NB4 (cell line): Measurements from ENCODE around the gene GKN2.

Experiments
- DNase-seq: peaks from one replicate; pipeline ENCODE4 v3.0.0; 2010; ENCODE audit warnings: low read depth
- H3K4me3 ChIP-seq: one replicate; pipeline ENCODE4 v1.5.1; 2011; ENCODE audit warnings: mild to moderate bottlenecking, low read depth, low read length, moderate library complexity
- CTCF ChIP-seq: IDR thresholded peaks from one replicate; pipeline ENCODE4 v1.5.1; 2012; ENCODE audit warnings: low read depth, low read length
- MYC ChIP-seq: IDR thresholded peaks from 2 replicates; pipeline ENCODE4 v1.6.1; 2011; ENCODE audit warnings: low read depth, low read length
- POLR2A ChIP-seq: IDR thresholded peaks from 2 replicates; pipeline ENCODE4 v1.6.1; 2011; ENCODE audit warnings: mild to moderate bottlenecking; ENCODE audit not compliant: insufficient read length; ENCODE audit errors: extremely low read depth
- TF ChIP-seq, protein P1 (sequence below): IDR thresholded peaks from 2 replicates; pipeline ENCODE4 v1.6.1; 2011; ENCODE audit warnings: low read depth, low read length

The GKN2 gene

DNA sequence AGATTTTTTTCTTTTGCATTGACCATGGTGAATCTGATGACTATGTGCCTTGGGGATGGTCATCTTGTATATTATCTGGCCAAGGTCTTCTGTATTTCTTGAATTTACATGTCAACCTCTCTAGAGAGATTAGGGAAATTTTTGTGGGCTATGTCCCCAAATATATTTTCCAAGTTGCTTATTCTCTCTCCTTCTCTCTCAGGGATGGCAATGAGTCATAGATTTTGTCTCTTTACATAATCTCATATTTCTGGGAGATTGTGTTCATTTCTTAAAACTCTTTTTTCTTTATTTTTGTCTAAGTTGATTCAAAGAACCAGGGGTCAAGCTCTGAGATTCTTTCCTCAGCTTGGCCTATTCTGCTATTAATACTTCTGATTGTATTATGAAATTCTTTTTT is 9.9 kb downstream of the GKN2 start:
- TF ChIP-seq, protein P1, sequence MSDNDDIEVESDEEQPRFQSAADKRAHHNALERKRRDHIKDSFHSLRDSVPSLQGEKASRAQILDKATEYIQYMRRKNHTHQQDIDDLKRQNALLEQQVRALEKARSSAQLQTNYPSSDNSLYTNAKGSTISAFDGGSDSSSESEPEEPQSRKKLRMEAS: no peak
- TF ChIP-seq CTCF (no peak), POLR2A (no peak)
- no peak for DNase-seq
- no peak overlapping the region for H3K4me3 ChIP-seq

DNA sequence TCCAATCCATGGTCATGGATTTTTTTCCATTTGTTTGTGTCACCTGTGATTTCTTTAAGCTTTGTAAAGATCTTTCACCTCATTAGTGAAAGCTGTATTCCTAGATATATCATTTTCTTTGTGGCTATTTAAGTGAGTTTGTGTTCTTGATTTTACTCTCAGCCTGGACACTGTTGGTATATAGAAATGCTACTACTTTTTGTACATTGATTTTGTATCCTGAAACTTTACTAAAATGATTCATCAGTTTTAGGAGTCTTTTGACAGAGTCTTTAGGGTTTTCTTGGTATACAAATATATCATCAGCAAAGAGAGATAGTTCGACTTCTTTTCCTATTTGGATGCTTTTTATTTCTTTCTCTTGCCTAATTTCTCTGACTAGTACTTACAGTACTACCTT is 12.3 kb downstream of the GKN2 start:
- DNase-seq: no peak
- no peak overlapping the region for H3K4me3 ChIP-seq
- TF ChIP-seq, protein P1: no peak
- no peak for TF ChIP-seq POLR2A
- no peak for TF ChIP-seq CTCF
- TF ChIP-seq MYC: no peak

DNA sequence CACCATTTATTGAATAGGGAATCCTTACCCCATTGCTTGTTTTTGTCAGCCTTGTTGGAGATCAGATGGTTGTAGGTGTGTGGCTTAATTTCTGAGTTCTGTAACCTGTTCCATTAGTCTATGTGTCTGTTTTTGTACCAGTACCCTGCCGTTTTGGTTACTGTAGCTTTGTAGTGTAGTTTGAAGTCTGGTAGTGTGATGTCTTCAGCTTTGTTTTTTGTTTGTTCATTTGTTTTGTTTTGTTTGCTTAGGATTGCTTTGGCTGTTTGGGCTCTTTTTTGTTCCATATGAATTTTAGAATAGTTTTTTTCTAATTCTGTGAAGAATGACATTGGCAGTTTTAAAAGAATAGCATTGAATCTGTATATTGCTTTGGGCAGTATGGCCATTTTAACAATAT is 12.7 kb downstream of the GKN2 start:
- TF ChIP-seq POLR2A: no peak
- TF ChIP-seq, protein P1: no peak
- no peak for TF ChIP-seq CTCF
- TF ChIP-seq MYC: no peak
- H3K4me3 ChIP-seq: no peak overlapping the region

DNA sequence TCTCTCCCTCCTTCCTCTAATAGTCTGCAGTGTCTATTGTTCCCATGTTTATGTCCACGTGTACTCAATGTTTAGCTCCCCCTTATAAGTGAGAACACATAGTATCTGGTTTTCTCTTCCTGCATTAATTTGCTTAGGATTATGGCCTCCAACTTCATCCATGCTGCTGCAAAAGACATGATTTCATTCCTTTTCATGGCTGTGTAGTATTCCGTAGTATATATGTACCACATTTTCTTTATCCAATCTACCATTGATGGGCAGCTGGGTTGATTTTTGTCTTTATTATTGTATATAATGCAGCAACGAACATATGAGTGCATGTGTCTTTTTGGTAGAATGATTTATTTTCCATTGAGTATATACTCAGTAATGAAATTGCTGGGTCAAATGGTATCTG is 13.8 kb downstream of the GKN2 start:
- no peak for TF ChIP-seq MYC
- TF ChIP-seq POLR2A: no peak
- TF ChIP-seq CTCF: no peak
- TF ChIP-seq, protein P1: no peak
- no peak for DNase-seq
- no peak overlapping the region for H3K4me3 ChIP-seq

More for the DNA sequence above, 12.7 kb downstream of the GKN2 start:
- DNase-seq: no peak

- no peak for DNase-seq
Measured at GRCh38 chr2:68937346-68938055, 15.2 kb downstream of the GKN2 start.

More at GRCh38 chr2:68937346-68938055, 15.2 kb downstream of the GKN2 start:
- TF ChIP-seq, protein P1: no peak
- TF ChIP-seq POLR2A: no peak
- TF ChIP-seq CTCF: no peak
- no peak for TF ChIP-seq MYC
- H3K4me3 ChIP-seq: no peak overlapping the region
